Adipose tissue (tissue), 3 donors: Measurements from ENCODE around the gene KIF3C. TPM values are rescaled to one million over a fixed set of nuclear protein-coding genes. Genes with fewer than 3 reads are reported as not detected.
"Not testable (repeated sequence)": the region's sequence is repeated elsewhere in the genome, so short reads cannot be mapped to it uniquely, and the experiment has no call there.

Source experiments
- H3K27ac ChIP-seq: one replicate; pipeline ENCODE4 v1.5.1; 2013; ENCODE audit warnings: low read depth, low read length
- WGBS, 3 donors: extraction: QIAGEN DNeasy Blood & Tissue Kit; methylation state at CpG; one replicate each; pipeline ENCODE4 v1.1.7; 2013; 5-methylcytosine and 5-hydroxymethylcytosine counted together
- polyA plus RNA-seq, 3 donors: library from polyadenylated mRNA; stranded (reverse); fragments of 200-250 nt; gene quantifications; one replicate each; pipeline ENCODE4 v1.2.3, GENCODE V29; 2013
- donor health status: healthy with polysubstance abuse.
- donor health status: Bipolar disorder and iron deficiency.
- donor health status: healthy.

The KIF3C gene
- polyA plus RNA-seq, 3 donors = 1.5 to 5.5 (median 1.9) TPM

DNA sequence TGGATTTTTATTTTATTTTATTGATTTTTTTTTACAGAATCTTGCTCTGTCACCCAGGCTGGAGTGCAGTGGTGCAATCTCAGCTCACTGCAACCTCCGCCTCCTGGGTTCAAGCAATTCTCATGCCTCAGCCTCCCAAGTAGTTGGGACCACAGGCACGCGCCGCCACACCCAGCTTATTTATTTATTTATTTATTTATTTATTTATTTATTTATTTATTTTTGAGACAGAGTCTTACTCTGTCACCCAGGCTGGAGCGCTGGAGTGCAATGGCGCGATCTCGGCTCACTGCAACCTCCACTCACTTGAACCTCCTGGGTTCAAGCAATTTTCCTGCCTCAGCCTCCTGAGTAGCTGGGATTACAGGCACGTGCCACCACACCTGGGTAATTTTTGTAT is 86.0 kb downstream of the KIF3C start:
- H3K27ac ChIP-seq = not testable (repeated sequence)
- WGBS, 3 donors = 73 to 87% (median 84%) methylated on average over 9 of the region's 9 CpGs

DNA sequence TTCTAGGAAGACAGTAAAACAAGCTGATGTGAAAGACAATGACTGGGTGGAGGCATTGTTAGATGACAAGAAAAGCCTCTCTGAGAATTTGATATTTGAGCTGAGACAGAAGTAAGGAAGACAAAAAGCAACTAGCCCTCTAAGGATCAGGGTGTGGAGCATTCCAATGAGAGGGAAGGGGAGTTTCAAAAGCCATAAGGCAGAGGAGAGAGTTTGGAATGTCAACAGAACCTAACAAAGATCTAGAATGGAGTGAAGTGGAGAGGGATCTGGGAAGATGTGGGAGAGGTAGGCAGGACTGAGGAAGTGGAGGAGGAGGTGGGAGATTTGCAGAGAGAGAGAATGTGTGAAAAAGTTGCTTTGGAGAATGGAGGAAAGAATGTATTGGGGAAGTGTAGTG is 86.7 kb downstream of the KIF3C start:
- H3K27ac ChIP-seq = no peak overlapping the region

DNA sequence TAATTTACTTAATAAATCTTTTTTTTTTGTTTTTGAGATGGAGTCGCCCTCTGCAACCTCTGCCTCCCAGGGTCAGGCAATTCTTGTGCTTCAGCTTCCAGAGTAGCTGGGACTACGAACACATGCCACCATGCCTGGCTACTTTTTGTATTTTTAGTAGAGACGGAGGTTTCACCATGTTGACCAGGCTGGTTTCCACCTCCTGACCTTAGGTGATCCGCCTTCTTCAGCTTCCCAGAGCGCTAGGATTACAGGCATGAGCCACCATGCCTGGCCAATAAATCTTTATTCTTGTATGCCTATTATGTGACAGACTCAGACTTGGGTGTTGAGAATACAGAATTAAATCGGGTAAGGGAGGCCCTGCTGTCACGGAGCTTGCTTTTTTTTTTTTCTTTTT is 87.3 kb downstream of the KIF3C start:
- no peak overlapping the region for H3K27ac ChIP-seq
- WGBS, 3 donors = 85 to 94% (median 92%) methylated on average over 7 of the region's 7 CpGs

- no peak overlapping the region for H3K27ac ChIP-seq
- 71 to 75% (median 71%) methylated on average over 8 of the region's 8 CpGs for WGBS, 3 donors
Observed at GRCh38 chr2:25894135-25894830, 88.0 kb downstream of the KIF3C start.

GRCh38 chr2:25891672-25892071 is 90.6 kb downstream of the KIF3C start:
- WGBS, 3 donors = 72 to 90% (median 89%) methylated on average over 5 of the region's 5 CpGs

GRCh38 chr2:25887624-25888242 is 94.6 kb downstream of the KIF3C start:
- WGBS, 3 donors = 86 to 90% (median 88%) methylated on average over 5 of the region's 5 CpGs
- H3K27ac ChIP-seq = no peak overlapping the region

More at GRCh38 chr2:25891672-25892071, 90.6 kb downstream of the KIF3C start:
- no peak overlapping the region for H3K27ac ChIP-seq

GRCh38 chr2:25885933-25886332 is 96.4 kb downstream of the KIF3C start:
- no peak overlapping the region for H3K27ac ChIP-seq
- 89 to 95% (median 91%) methylated on average over 2 of the region's 2 CpGs for WGBS, 3 donors

DNA sequence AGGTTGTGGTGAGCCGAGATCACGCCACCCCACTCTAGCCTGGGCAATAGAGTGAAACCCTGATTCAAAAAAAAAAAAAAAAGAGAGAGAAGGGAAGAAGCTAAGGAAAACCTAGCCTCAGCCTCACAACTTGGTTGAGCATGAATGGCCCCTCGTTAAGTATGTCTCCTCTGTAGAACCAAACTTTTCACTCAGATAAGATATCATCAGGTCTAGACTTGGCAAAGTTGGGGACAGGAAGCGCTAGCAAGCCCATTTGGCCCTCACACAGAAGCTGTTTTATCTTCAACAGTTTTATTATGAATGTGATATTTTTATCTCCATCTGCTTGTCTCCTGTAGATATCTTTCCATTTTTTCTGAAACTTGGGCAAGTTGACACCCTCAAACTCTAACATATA is 100.5 kb downstream of the KIF3C start:
- 78 to 84% (median 79%) methylated on average over 4 of the region's 4 CpGs for WGBS, 3 donors
- no peak overlapping the region for H3K27ac ChIP-seq

DNA sequence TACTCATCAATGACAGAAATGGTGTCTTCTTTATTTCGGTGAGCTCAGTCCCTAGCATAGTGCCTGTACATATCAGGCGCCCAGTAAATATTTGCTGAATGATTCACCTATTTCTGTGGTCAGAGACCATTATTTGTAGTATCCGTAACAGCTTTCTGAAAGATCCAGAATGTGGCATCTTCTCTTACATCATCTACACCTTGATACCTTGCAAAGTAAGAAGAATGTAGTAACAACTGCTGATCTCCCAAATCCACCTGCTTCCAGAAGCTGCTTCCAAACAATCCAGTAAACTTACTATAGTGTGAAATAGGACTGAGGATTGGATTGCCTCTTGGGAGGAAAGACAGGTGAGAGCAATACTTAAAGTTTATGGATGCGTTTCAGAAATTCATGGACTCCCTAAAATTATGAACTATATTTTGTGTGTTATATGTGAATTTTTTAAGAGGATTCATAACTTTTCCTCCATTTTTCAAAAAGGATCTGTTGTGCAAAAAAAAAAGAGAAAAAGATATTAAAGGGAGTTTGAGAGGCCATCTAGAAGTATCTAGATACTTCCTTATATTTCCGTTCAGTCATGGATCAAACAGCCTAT is 103.1 kb downstream of the KIF3C start:
- H3K27ac ChIP-seq = no peak overlapping the region
- 87 to 93% (median 91%) methylated on average over 5 of the region's 5 CpGs for WGBS, 3 donors

GRCh38 chr2:25878361-25879132 is 103.8 kb downstream of the KIF3C start, which contains the start of gene ASXL2:
Gene ASXL2, minus strand, starts transcription at chr2:25878487. Its CDS starts 265 bp downstream, at chr2:25878222.
- WGBS, 3 donors = 1 to 2% (median 2%) methylated on average over 56 of the region's 56 CpGs
- peak within 1 kb of the TSS; percentile 45 for H3K27ac ChIP-seq

- 0 to 1% (median 0%) methylated on average over 60 to 64 of the region's 64 CpGs for WGBS, 3 donors
- peak overlapping the region; percentile 45 for H3K27ac ChIP-seq
Observed at GRCh38 chr2:25877431-25878360, 104.6 kb downstream of the KIF3C start.

Other genes starting within 250 kb of the KIF3C start
- gene ASXL2, start 104.0 kb downstream of the KIF3C start, polyA plus RNA-seq = 1 to 10 TPM; 1.8 to 4.1 (median 2.6) TPM
- 10 to 100 TPM; 25.6 to 48.5 (median 47.1) TPM for gene RAB10, start 51.6 kb upstream of the KIF3C start, polyA plus RNA-seq
- 1 to 10 TPM; 1.7 to 3.0 (median 2.2) TPM for gene GAREM2, start 190.6 kb upstream of the KIF3C start, polyA plus RNA-seq